ENCODE data around the gene INSC.

The INSC gene

DNA sequence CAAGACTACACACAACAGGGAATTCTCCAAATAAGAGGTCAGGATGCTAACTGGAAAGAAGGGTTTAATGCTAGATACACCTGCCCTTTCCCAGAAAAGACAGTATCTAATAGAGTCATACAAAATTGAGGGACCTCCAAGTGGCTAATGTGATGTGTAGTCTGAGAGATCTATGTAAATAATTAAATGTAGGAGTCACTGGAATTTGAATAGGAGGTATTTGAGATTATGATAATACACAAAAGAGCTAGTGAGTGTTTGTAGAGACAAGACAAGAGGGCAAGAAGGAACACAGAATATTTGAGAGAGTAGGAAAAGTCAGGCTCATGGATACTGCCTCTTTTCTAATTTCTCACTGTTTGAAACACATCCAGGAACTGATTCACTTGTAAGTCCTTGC, 15.5 kb upstream of the INSC start:
- no peaks in the 10 kb centered on the region for H3K4me1 ChIP-seq (ENCODE audit: control insufficient read depth in 1 of 2, insufficient read depth in 2 of 2, low read length in 2 of 2)
- no peaks in the 10 kb centered on the region for H3K36me3 ChIP-seq (ENCODE audit: control insufficient read depth in 1 of 2, insufficient read depth in 2 of 2, low read length in 2 of 2)
- no peak overlapping the region for H3K27ac ChIP-seq (ENCODE audit: low read depth, low read length)
- no peak overlapping the region for H2BK120ac ChIP-seq (ENCODE audit: insufficient read depth, low read length, poor library complexity)
- no peak overlapping the region for H3K4me3 ChIP-seq (ENCODE audit: low read depth, low read length)
- no peak overlapping the region for H4K91ac ChIP-seq (ENCODE audit: low read depth, low read length)
- no peak overlapping the region for H3K14ac ChIP-seq (ENCODE audit: low read length)
- no peak overlapping the region for H3K23ac ChIP-seq (ENCODE audit: low read length)
- H2BK12ac ChIP-seq (ENCODE audit: low read length) = no peak overlapping the region
- H4K12ac ChIP-seq (ENCODE audit: low read depth, low read length) = no peak overlapping the region
- no peak overlapping the region for H4K8ac ChIP-seq (ENCODE audit: low read depth, low read length)
- H2AK5ac ChIP-seq (ENCODE audit: low read length) = no peak overlapping the region
- no peak overlapping the region for H3K4me2 ChIP-seq (ENCODE audit: low read length)
- no peak overlapping the region for H2BK5ac ChIP-seq (ENCODE audit: low read depth, low read length, poor library complexity)
- no peak overlapping the region for H3K4ac ChIP-seq (ENCODE audit: low read depth, low read length)
- H3K79me2 ChIP-seq (ENCODE audit: control insufficient read depth, insufficient read depth, low read length, poor library complexity) = no peaks in the 10 kb centered on the region
- no peaks in the 10 kb centered on the region for H3K79me1 ChIP-seq (ENCODE audit: low read length)
- no peak overlapping the region for H3K18ac ChIP-seq (ENCODE audit: low read length)
- no peaks in the 10 kb centered on the region for H3K27me3 ChIP-seq (ENCODE audit: insufficient read depth, low read length)
- H3K9ac ChIP-seq (ENCODE audit: low read length) = no peak overlapping the region
- no peak overlapping the region for H2AFZ ChIP-seq (ENCODE audit: insufficient read depth, low read length, poor library complexity)
- H3K9me3 ChIP-seq (ENCODE audit: insufficient read depth, low read depth, low read length) = peaks cover 1% of the 10 kb centered on the region
- no peak for DNase-seq

DNA sequence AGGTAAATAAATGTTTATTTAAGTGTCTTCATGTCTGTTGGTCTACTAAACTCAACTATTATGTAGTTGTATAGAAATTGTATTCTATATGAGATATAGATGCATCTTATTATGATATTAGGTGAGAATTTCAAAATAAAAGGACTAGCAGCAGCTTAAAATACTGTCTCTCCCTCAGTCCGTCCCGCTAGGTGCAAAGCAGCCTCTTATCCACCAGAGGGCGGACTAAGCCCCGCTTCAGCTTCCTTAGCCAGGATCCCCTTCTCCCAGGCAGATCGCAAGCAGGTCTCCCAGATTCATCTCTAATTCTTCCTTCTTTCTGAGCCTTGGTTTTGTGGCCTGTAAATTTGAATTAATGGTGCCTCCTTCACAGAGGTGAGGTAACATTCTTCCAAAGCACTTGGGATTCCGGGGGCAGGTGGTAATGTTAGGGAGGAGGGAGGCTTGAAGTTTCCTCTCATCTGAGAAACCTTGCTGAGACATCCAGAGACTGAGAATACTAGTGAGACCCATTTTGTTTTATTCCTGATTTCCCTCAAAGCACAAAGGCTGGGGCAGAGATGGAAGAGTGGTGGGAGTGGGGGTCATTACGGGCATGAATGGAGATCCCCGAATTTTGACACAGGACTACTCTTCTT, 13.5 kb upstream of the INSC start:
- Histone ChIP-seq H3K14ac (ENCODE audit: low read length) (no peak overlapping the region), H3K27ac (ENCODE audit: low read depth, low read length) (no peak overlapping the region), H3K4me3 (ENCODE audit: low read depth, low read length) (no peak overlapping the region), H3K4me1 (ENCODE audit: control insufficient read depth in 1 of 2, insufficient read depth in 2 of 2, low read length in 2 of 2) (no peaks in the 10 kb centered on the region), H3K36me3 (ENCODE audit: control insufficient read depth in 1 of 2, insufficient read depth in 2 of 2, low read length in 2 of 2) (no peaks in the 10 kb centered on the region), H3K79me2 (ENCODE audit: control insufficient read depth, insufficient read depth, low read length, poor library complexity) (no peaks in the 10 kb centered on the region), H3K18ac (ENCODE audit: low read length) (no peak overlapping the region), H4K91ac (ENCODE audit: low read depth, low read length) (no peak overlapping the region), H4K8ac (ENCODE audit: low read depth, low read length) (no peak overlapping the region), H2AK5ac (ENCODE audit: low read length) (no peak overlapping the region), H3K9me3 (ENCODE audit: insufficient read depth, low read depth, low read length) (peaks cover under 1% of the 10 kb centered on the region), H3K27me3 (ENCODE audit: insufficient read depth, low read length) (no peaks in the 10 kb centered on the region), H3K4me2 (ENCODE audit: low read length) (no peak overlapping the region), H3K9ac (ENCODE audit: low read length) (no peak overlapping the region), H3K4ac (ENCODE audit: low read depth, low read length) (no peak overlapping the region), H2BK120ac (ENCODE audit: insufficient read depth, low read length, poor library complexity) (no peak overlapping the region), H2BK5ac (ENCODE audit: low read depth, low read length, poor library complexity) (no peak overlapping the region), H4K12ac (ENCODE audit: low read depth, low read length) (no peak overlapping the region), H3K79me1 (ENCODE audit: low read length) (no peaks in the 10 kb centered on the region), H3K23ac (ENCODE audit: low read length) (no peak overlapping the region), H2AFZ (ENCODE audit: insufficient read depth, low read length, poor library complexity) (no peak overlapping the region), H2BK12ac (ENCODE audit: low read length) (no peak overlapping the region)
- DNase-seq = peak; percentile 51 to 83
- no CpG with 5 or more reads among the region's 8 CpGs for WGBS (ENCODE audit: extremely low coverage, insufficient coverage, insufficient read length)

DNA sequence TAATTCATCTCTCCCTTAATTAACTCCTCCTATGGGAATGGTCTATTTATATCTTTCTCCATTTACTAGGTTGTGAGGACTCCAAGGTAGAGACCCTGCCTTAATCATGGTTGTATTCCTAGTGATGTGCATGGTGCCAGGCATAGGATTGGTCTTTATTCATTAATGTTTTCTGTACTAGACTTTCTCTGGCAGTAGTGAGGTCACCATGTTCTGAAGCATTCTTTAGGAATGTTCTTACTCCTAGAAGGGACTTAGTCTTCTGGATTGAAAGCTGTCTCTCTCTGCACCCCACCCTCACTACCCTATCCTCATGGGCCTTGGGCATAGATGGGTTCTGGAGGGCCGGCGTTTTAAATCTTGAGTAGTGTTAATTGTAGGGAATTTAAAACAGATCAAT, 10.6 kb upstream of the INSC start:
- Histone ChIP-seq H3K79me2 (ENCODE audit: control insufficient read depth, insufficient read depth, low read length, poor library complexity) (no peaks in the 10 kb centered on the region), H4K91ac (ENCODE audit: low read depth, low read length) (no peak overlapping the region), H3K9ac (ENCODE audit: low read length) (no peak overlapping the region), H3K9me3 (ENCODE audit: insufficient read depth, low read depth, low read length) (no peaks in the 10 kb centered on the region), H2BK5ac (ENCODE audit: low read depth, low read length, poor library complexity) (no peak overlapping the region), H3K4ac (ENCODE audit: low read depth, low read length) (no peak overlapping the region), H3K4me3 (ENCODE audit: low read depth, low read length) (no peak overlapping the region), H2AFZ (ENCODE audit: insufficient read depth, low read length, poor library complexity) (no peak overlapping the region), H3K23ac (ENCODE audit: low read length) (no peak overlapping the region), H2BK120ac (ENCODE audit: insufficient read depth, low read length, poor library complexity) (no peak overlapping the region), H2AK5ac (ENCODE audit: low read length) (no peak overlapping the region), H3K27ac (ENCODE audit: low read depth, low read length) (no peak overlapping the region), H3K14ac (ENCODE audit: low read length) (no peak overlapping the region), H3K36me3 (ENCODE audit: control insufficient read depth in 1 of 2, insufficient read depth in 2 of 2, low read length in 2 of 2) (no peaks in the 10 kb centered on the region), H4K12ac (ENCODE audit: low read depth, low read length) (no peak overlapping the region), H3K27me3 (ENCODE audit: insufficient read depth, low read length) (no peaks in the 10 kb centered on the region), H3K79me1 (ENCODE audit: low read length) (no peaks in the 10 kb centered on the region), H4K8ac (ENCODE audit: low read depth, low read length) (no peak overlapping the region), H2BK12ac (ENCODE audit: low read length) (no peak overlapping the region), H3K4me2 (ENCODE audit: low read length) (no peak overlapping the region), H3K18ac (ENCODE audit: low read length) (no peak overlapping the region), H3K4me1 (ENCODE audit: control insufficient read depth in 1 of 2, insufficient read depth in 2 of 2, low read length in 2 of 2) (no peaks in the 10 kb centered on the region)
- no CpG with 5 or more reads among the region's 2 CpGs for WGBS (ENCODE audit: extremely low coverage, insufficient coverage, insufficient read length)
- DNase-seq = no peak

DNA sequence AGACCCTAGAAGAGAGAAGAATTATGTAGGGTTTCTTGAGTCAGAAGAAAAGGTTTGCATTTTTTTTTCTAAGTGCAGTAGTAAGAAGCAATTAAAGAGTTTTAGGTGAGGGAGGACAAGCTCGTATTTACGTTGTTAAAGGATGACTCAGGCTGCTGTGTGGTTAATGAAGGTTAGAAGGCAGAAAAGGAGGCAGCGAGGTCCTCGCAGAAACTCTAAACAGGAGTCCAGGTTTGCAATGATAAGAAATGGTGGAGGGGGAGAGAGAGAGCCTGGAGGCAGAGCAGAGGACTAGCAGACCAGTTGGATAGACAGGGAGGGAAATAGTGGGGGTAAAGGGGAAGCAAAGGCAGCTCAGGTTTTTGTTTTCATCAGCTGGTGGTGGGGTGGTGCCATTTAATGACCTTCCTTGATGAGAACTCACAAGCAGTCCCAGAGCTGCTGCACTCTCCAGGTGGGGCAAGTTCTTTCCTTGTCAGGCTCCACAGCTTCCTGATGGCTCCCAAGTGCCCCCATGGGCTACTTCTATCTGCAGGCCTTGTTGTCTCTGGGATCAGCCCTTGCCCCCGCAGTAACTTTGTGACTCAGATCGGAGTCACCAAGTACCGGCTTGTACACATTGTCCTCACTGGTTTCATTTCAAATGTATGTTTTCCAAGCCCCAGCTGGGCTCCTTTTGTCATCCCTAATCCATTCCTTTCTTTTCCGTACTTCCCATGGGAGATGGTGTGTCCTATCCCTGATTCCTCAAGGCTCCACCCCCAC, 8.3 kb upstream of the INSC start:
- Histone ChIP-seq H3K4me2 (ENCODE audit: low read length) (no peak overlapping the region), H3K79me2 (ENCODE audit: control insufficient read depth, insufficient read depth, low read length, poor library complexity) (no peaks in the 10 kb centered on the region), H2AK5ac (ENCODE audit: low read length) (no peak overlapping the region), H3K27ac (ENCODE audit: low read depth, low read length) (no peak overlapping the region), H3K18ac (ENCODE audit: low read length) (no peak overlapping the region), H3K4me1 (ENCODE audit: control insufficient read depth in 1 of 2, insufficient read depth in 2 of 2, low read length in 2 of 2) (no peaks in the 10 kb centered on the region), H4K12ac (ENCODE audit: low read depth, low read length) (no peak overlapping the region), H3K79me1 (ENCODE audit: low read length) (no peaks in the 10 kb centered on the region), H2BK12ac (ENCODE audit: low read length) (no peak overlapping the region), H3K4ac (ENCODE audit: low read depth, low read length) (no peak overlapping the region), H3K4me3 (ENCODE audit: low read depth, low read length) (no peak overlapping the region), H3K9ac (ENCODE audit: low read length) (no peak overlapping the region), H3K36me3 (ENCODE audit: control insufficient read depth in 1 of 2, insufficient read depth in 2 of 2, low read length in 2 of 2) (no peaks in the 10 kb centered on the region), H4K8ac (ENCODE audit: low read depth, low read length) (no peak overlapping the region), H2BK120ac (ENCODE audit: insufficient read depth, low read length, poor library complexity) (no peak overlapping the region), H3K9me3 (ENCODE audit: insufficient read depth, low read depth, low read length) (no peaks in the 10 kb centered on the region), H2AFZ (ENCODE audit: insufficient read depth, low read length, poor library complexity) (no peak overlapping the region), H4K91ac (ENCODE audit: low read depth, low read length) (no peak overlapping the region), H3K14ac (ENCODE audit: low read length) (no peak overlapping the region), H2BK5ac (ENCODE audit: low read depth, low read length, poor library complexity) (no peak overlapping the region), H3K27me3 (ENCODE audit: insufficient read depth, low read length) (no peaks in the 10 kb centered on the region), H3K23ac (ENCODE audit: low read length) (no peak overlapping the region)
- peak in 1 of 2 donors; percentile 49 for DNase-seq
- no CpG with 5 or more reads among the region's 8 CpGs for WGBS (ENCODE audit: extremely low coverage, insufficient coverage, insufficient read length)

All from trophoblast cell (in vitro differentiated cells and primary cell).